HepG2 (cell line): ENCODE measurements around the gene GPR155. TPM values are rescaled to one million over a fixed set of nuclear protein-coding genes. Genes with fewer than 3 reads are reported as not detected.

ENCODE experiments used
- ATAC-seq: fragments of 200-7000 bp; cut with Tn5 transposase; 3 replicates; pipeline ENCODE4 v1.9.1; 2020; ENCODE audit warnings: mild to moderate bottlenecking, moderate library complexity
- BruUV-seq: library from RNA; stranded (reverse); fragments of 400-500 nt; replicated peaks from 2 replicates; lab custom pipeline; 2021; lab: Mats Ljungman, UMichigan
- CTCF ChIA-PET: fragments of 300-600 bp; formaldehyde crosslinking; extraction: SDS; loops from one replicate; lab custom pipeline; 2021; ENCODE audit warnings: low total read pairs, inconsistent platforms, low intra/inter-chr PET ratio; lab: Yijun Ruan, JAX
- POLR2A ChIA-PET: fragments of 350-600 bp; sonication (Branson Sonifier 250); formaldehyde crosslinking; loops from one replicate; lab custom pipeline; 2020; ENCODE audit warnings: antibody characterized with exemption, inconsistent platforms; lab: Yijun Ruan, JAX
- DNase-seq: peaks from one replicate; pipeline ENCODE4 v3.0.0-alpha.2; 2015; ENCODE audit warnings: low spot score
- FAIRE-seq: peaks from 3 replicates; lab custom pipeline; 2011; peaks lifted over from hg19 to GRCh38; lab: Jason Lieb, UNC
- H2AFZ ChIP-seq: one replicate; pipeline ENCODE4 v1.6.1; 2011; ENCODE audit warnings: low read length, inconsistent platforms
- H3K27ac ChIP-seq: fragments of 300-600 bp; 3 replicates; pipeline ENCODE4 v1.8.0; 2011; ENCODE audit warnings: mixed run types, mild to moderate bottlenecking, mixed read lengths, low read length, inconsistent platforms; ENCODE audit not compliant: insufficient read depth; ENCODE audit errors: extremely low read length
- H3K27me3 ChIP-seq, 2 experiments: fragments of 200-600 bp in 1 of 2; 2 replicates in 1 of 2; 3 replicates in 1 of 2; pipeline versions ENCODE4 v1.6.0 to v1.8.0; 2011; ENCODE audit warnings: low read length in 2 of 2, mild to moderate bottlenecking in 2 of 2, moderate library complexity in 2 of 2, inconsistent platforms in 1 of 2; ENCODE audit not compliant: insufficient read depth in 2 of 2, control insufficient read depth in 1 of 2
- H3K36me3 ChIP-seq, 2 experiments: fragments of 200-600 bp in 1 of 2; replicated peaks in 1 of 2; 2 replicates in 1 of 2; 3 replicates in 1 of 2; pipeline versions ENCODE4 v1.5.1 to v1.8.0; 2011; ENCODE audit warnings: low read length in 2 of 2, inconsistent platforms in 1 of 2; ENCODE audit not compliant: insufficient read depth in 2 of 2, control insufficient read depth in 1 of 2
- H3K4me1 ChIP-seq: 2 replicates; pipeline ENCODE4 v1.5.1; 2012; ENCODE audit warnings: low read length, inconsistent platforms; ENCODE audit not compliant: insufficient read depth
- H3K4me2 ChIP-seq: 2 replicates; pipeline ENCODE4 v1.6.0; 2011; ENCODE audit warnings: low read depth, low read length, inconsistent platforms
- H3K4me3 ChIP-seq, 3 experiments: fragments of 200-600 bp in 1 of 3; sonication (generic), shearing (Covaris generic) in 1 of 3; replicated peaks in 1 of 3; 2 replicates each; pipeline ENCODE4 v1.5.1; 2011 to 2016; ENCODE audit warnings: low read length in 3 of 3, inconsistent platforms in 2 of 3, low read depth in 2 of 3, mild to moderate bottlenecking in 2 of 3, control low read depth in 1 of 3, mixed read lengths in 1 of 3; ENCODE audit not compliant: insufficient read depth in 1 of 3
- H3K79me2 ChIP-seq: one replicate; pipeline ENCODE4 v1.6.1; 2011; ENCODE audit warnings: low read length, inconsistent platforms; ENCODE audit not compliant: insufficient read depth
- H3K9ac ChIP-seq: 2 replicates; pipeline ENCODE4 v1.6.0; 2011; ENCODE audit warnings: mild to moderate bottlenecking, low read depth, low read length, inconsistent platforms; ENCODE audit not compliant: insufficient read depth
- H3K9me3 ChIP-seq: 2 replicates; pipeline ENCODE4 v1.5.1; 2012; ENCODE audit warnings: mild to moderate bottlenecking, low read length
- H4K20me1 ChIP-seq: 2 replicates; pipeline ENCODE4 v1.6.0; 2011; ENCODE audit warnings: inconsistent platforms, mild to moderate bottlenecking, low read length, moderate library complexity; ENCODE audit not compliant: insufficient read depth
- CEBPZ ChIP-seq: IDR thresholded peaks from 2 replicates; pipeline ENCODE4 v1.6.1; 2012; ENCODE audit warnings: low read length, improper control_type of control experiment
- MIER2 ChIP-seq: IDR thresholded peaks from 2 replicates; pipeline ENCODE4 v1.6.1; 2016; ENCODE audit warnings: missing biosample characterization, missing genetic modification reagents
- NBN ChIP-seq: fragments of 450-650 bp; conservative IDR thresholded peaks from 2 replicates; pipeline ENCODE4 v1.6.1; 2017
- SETDB1 ChIP-seq: sonication (generic); formaldehyde crosslinking; IDR thresholded peaks from 2 replicates; pipeline ENCODE4 v1.5.1; 2020; ENCODE audit warnings: missing genetic modification reagents, mild to moderate bottlenecking, borderline replicate concordance
- TOPORS ChIP-seq: sonication (generic); formaldehyde crosslinking; IDR thresholded peaks from 2 replicates; pipeline ENCODE4 v1.8.0; 2023; ENCODE audit warnings: mild to moderate bottlenecking, missing genetic modification reagents
- ZFP36 ChIP-seq: fragments of 150-350 bp; IDR thresholded peaks from 2 replicates; pipeline ENCODE4 v1.6.1; 2018; ENCODE audit warnings: borderline replicate concordance, low read length, low read depth; ENCODE audit not compliant: partially characterized antibody
- ZNF280D ChIP-seq: sonication (generic); formaldehyde crosslinking; IDR thresholded peaks from 2 replicates; pipeline ENCODE4 v1.5.1; 2020; ENCODE audit warnings: mild to moderate bottlenecking, missing genetic modification reagents
- ZNF724P ChIP-seq: sonication (generic); formaldehyde crosslinking; IDR thresholded peaks from 2 replicates; pipeline ENCODE4 v1.8.0; 2022; ENCODE audit warnings: missing genetic modification reagents, borderline replicate concordance
- WGBS: methylation state at CpG from one replicate; pipeline ENCODE4 v1.1.6; 2017; ENCODE audit warnings: low lambda C conversion rate; 5-methylcytosine and 5-hydroxymethylcytosine counted together
- in situ Hi-C: cut with HindIII; loops from 2 replicates; pipeline ENCODE4 v1.10.0; 2017; ENCODE audit warnings: low pct_unique_long_range_greater_than_20kb; ENCODE audit not compliant: extremely low pct_ligation_motif_present
- intact Hi-C: fragments of 100-400 bp; cut with micrococcal nuclease; formaldehyde crosslinking; loops from one replicate; pipeline ENCODE4 v1.10.0; 2022; ENCODE audit not compliant: unreplicated experiment
- polyA plus RNA-seq, 8 experiments: library from polyadenylated mRNA; depleted of rRNA in 3 of 8; stranded (reverse) in 7 of 8; unstranded in 1 of 8; fragments of >200 nt; fragmentation: Illumina TruSeq in 4 of 8; extraction: Trizol in 4 of 8; gene quantifications; 2 replicates each; pipeline versions ENCODE4 v1.2.1 to v1.2.3, GENCODE V29; 2011 to 2016; ENCODE audit warnings: low read depth in 4 of 8, missing spikeins in 1 of 8, mixed read lengths in 1 of 8; ENCODE audit not compliant: insufficient read depth in 1 of 8
- total RNA-seq, 5 experiments: library from RNA; depleted of rRNA; stranded (reverse); fragments of >200 nt; fragmentation: Illumina TruSeq; extraction: Trizol; gene quantifications; 2 replicates each; pipeline ENCODE4 v1.2.3, GENCODE V29; 2016; ENCODE audit warnings: low read depth in 1 of 5

GPR155 gene
- total and polyA plus RNA-seq, 2 of the 13 experiments (the other 11 are each of a cell fraction or from before 2014, with no cell fraction given) = 0.15 to 0.49 TPM

GRCh38 chr2:174510583-174511189 lies 23.9 kb upstream of the GPR155 start:
- Histone ChIP-seq H3K27me3 (no peaks in the 10 kb centered on the region), H3K4me3 (no peak overlapping the region), H3K4me2 (no peak overlapping the region), H3K79me2 (no peaks in the 10 kb centered on the region), H3K9me3 (peaks cover 59% of the 10 kb centered on the region), H3K36me3 (no peaks in the 10 kb centered on the region), H4K20me1 (no peaks in the 10 kb centered on the region), H3K4me1 (no peaks in the 10 kb centered on the region), H2AFZ (no peak overlapping the region), H3K9ac (no peak overlapping the region), H3K27ac (no peak overlapping the region)
- intact Hi-C loops (no loop called here), in situ Hi-C loops (no loop called here)
- DNase-seq (peak; percentile 25), ATAC-seq (no peak), FAIRE-seq (peak; percentile 4)
- WGBS = 3% methylated on average over 2 of the region's 2 CpGs
- no TSS peak for BruUV-seq
- TF ChIP-seq MIER2 (CRISPR knock-in tag) (no peak), NBN (no peak), CEBPZ (peak; percentile 69; the same call in 1 of the 2 replicates), ZFP36 (peak; percentile 98), SETDB1 (CRISPR knock-in tag) (0 out of 2 replicates have a peak, but pooled peaks have one; percentile 33), ZNF724P (CRISPR knock-in tag) (peak; percentile 100), TOPORS (CRISPR knock-in tag) (peak; percentile 88), ZNF280D (CRISPR knock-in tag) (peak; percentile 84)
- ChIA-PET POLR2A (no interaction called here), CTCF (no interaction called here)
